Fibroblast of villous mesenchyme (primary cell): ENCODE results near the gene DVL2. TPM values are rescaled to one million over a fixed set of nuclear protein-coding genes. Genes with fewer than 3 reads are reported as not detected.

Experiments
- DNase-seq: peaks from one replicate; pipeline ENCODE4 v3.0.0-alpha.2; 2010; ENCODE audit warnings: low read depth
- H3K4me3 ChIP-seq: 2 replicates; pipeline ENCODE4 v1.5.1; 2011; ENCODE audit warnings: low read depth, mild to moderate bottlenecking, low read length
- CTCF ChIP-seq: IDR thresholded peaks from 2 replicates; pipeline ENCODE4 v1.5.1; 2012; ENCODE audit warnings: low read depth, mild to moderate bottlenecking, low read length; ENCODE audit not compliant: insufficient read depth
- small RNA-seq: library from RNA; depleted of rRNA; stranded (forward); fragments of <200 nt; gene quantifications from one replicate; pipeline ENCODE3, GENCODE V24; 2012
- total RNA-seq: library from RNA; depleted of rRNA; stranded (reverse); fragments of >200 nt; gene quantifications from 2 replicates; pipeline ENCODE4 v1.2.3, GENCODE V29; 2012

The DVL2 gene
- total RNA-seq, 1 donor: 105 TPM

GRCh38 chr17:7177191-7177953 is 56.9 kb downstream of the DVL2 start:
- peak; percentile 75 for TF ChIP-seq CTCF
- peak overlapping the region; percentile 65 for H3K4me3 ChIP-seq
- DNase-seq: peak; percentile 66

- TF ChIP-seq CTCF: no peak
- no peak for DNase-seq
- peak overlapping the region; percentile 65 for H3K4me3 ChIP-seq
Observed at GRCh38 chr17:7176841-7177190, 57.5 kb downstream of the DVL2 start.

GRCh38 chr17:7176107-7176840 is 58.0 kb downstream of the DVL2 start:
- no peak overlapping the region for H3K4me3 ChIP-seq
- DNase-seq: no peak
- no peak for TF ChIP-seq CTCF

Small RNA genes within 50 kb of the gene (small RNA-seq; reads per million reads assigned to genes)
- not detected for gene AC120057.4
- gene MIR324: 223 reads per million, percentile 98 among the genes with 10 or more reads in this experiment
- gene RF00019: not detected

Other genes with a start within 250 kb of the DVL2 start
- gene ALOX12, start 238.5 kb downstream of the DVL2 start, total RNA-seq: under 0.01 TPM in 1 of 2 replicates, not detected in the other
- 27.4 and 33.7 TPM in 2 replicates for gene RNASEK, start 221.9 kb downstream of the DVL2 start, total RNA-seq
- gene BCL6B, start 211.5 kb downstream of the DVL2 start, total RNA-seq: not detected in 2 replicates
- 1.3 TPM in 2 replicates for gene SLC16A13, start 198.5 kb downstream of the DVL2 start, total RNA-seq
- gene SLC16A11, start 190.4 kb downstream of the DVL2 start, total RNA-seq: not detected in 2 replicates
- gene CLEC10A, start 154.3 kb downstream of the DVL2 start, total RNA-seq: not detected in 2 replicates
- gene ASGR2, start 119.7 kb downstream of the DVL2 start, total RNA-seq: not detected in 2 replicates
- gene ASGR1, start 55.1 kb downstream of the DVL2 start, total RNA-seq: 0.43 and 0.64 TPM in 2 replicates
- gene DLG4, start 14.7 kb downstream of the DVL2 start, total RNA-seq: 10.6 and 14.2 TPM in 2 replicates
- 171 and 255 TPM in 2 replicates for gene ACADVL, start 14.6 kb downstream of the DVL2 start, total RNA-seq
- gene PHF23, start 4.9 kb upstream of the DVL2 start, total RNA-seq: 51.8 and 54.1 TPM in 2 replicates
- 225 and 265 TPM in 2 replicates for gene GABARAP, start 7.9 kb upstream of the DVL2 start, total RNA-seq
- gene CTDNEP1, start 17.2 kb upstream of the DVL2 start, total RNA-seq: 24.5 and 34.1 TPM in 2 replicates
- 29.6 and 36.3 TPM in 2 replicates for gene ELP5, start 17.7 kb upstream of the DVL2 start, total RNA-seq
- 2.9 and 5.2 TPM in 2 replicates for gene CLDN7, start 28.0 kb upstream of the DVL2 start, total RNA-seq
- gene SLC2A4, start 47.2 kb upstream of the DVL2 start, total RNA-seq: under 0.01 TPM in 1 of 2 replicates, not detected in the other
- gene YBX2, start 60.1 kb upstream of the DVL2 start, total RNA-seq: not detected in 2 replicates
- gene EIF5A, start 73.1 kb upstream of the DVL2 start, total RNA-seq: 607 and 641 TPM in 2 replicates
- gene GPS2, start 80.8 kb upstream of the DVL2 start, total RNA-seq: 34.1 and 45.3 TPM in 2 replicates
- gene NEURL4, start 94.8 kb upstream of the DVL2 start, total RNA-seq: 15.1 and 19.4 TPM in 2 replicates
- 1.9 and 3.9 TPM in 2 replicates for gene ACAP1, start 102.0 kb upstream of the DVL2 start, total RNA-seq
- 7.4 and 8.6 TPM in 2 replicates for gene KCTD11, start 117.6 kb upstream of the DVL2 start, total RNA-seq
- gene TMEM95, start 120.6 kb upstream of the DVL2 start, total RNA-seq: not detected in 2 replicates
- under 0.01 and 2.2 TPM in 2 replicates for gene TNK1, start 146.6 kb upstream of the DVL2 start, total RNA-seq
- 16.8 and 28.3 TPM in 2 replicates for gene PLSCR3, start 160.0 kb upstream of the DVL2 start, total RNA-seq
- gene TMEM256, start 169.6 kb upstream of the DVL2 start, total RNA-seq: 147 and 162 TPM in 2 replicates
- gene NLGN2, start 173.3 kb upstream of the DVL2 start, total RNA-seq: 8.1 and 9.5 TPM in 2 replicates
- not detected in 2 replicates for gene SPEM1, start 185.8 kb upstream of the DVL2 start, total RNA-seq
- gene SPEM2, start 191.1 kb upstream of the DVL2 start, total RNA-seq: not detected in 2 replicates
- not detected in 2 replicates for gene SPEM3, start 194.3 kb upstream of the DVL2 start, total RNA-seq
- 2.6 and 3.0 TPM in 2 replicates for gene TMEM102, start 200.9 kb upstream of the DVL2 start, total RNA-seq
- gene FGF11, start 205.0 kb upstream of the DVL2 start, total RNA-seq: 0.32 and 3.9 TPM in 2 replicates
- gene CHRNB1, start 210.5 kb upstream of the DVL2 start, total RNA-seq: 6.1 and 6.9 TPM in 2 replicates
- 30.0 and 37.1 TPM in 2 replicates for gene ZBTB4, start 245.1 kb upstream of the DVL2 start, total RNA-seq
- not detected in 2 replicates for gene SLC35G6, start 246.9 kb upstream of the DVL2 start, total RNA-seq
- gene POLR2A, start 249.8 kb upstream of the DVL2 start, total RNA-seq: 118 and 127 TPM in 2 replicates